Kidney epithelial cell (primary cell): ENCODE measurements around the gene HAGH. TPM values are rescaled to one million over a fixed set of nuclear protein-coding genes. Genes with fewer than 3 reads are reported as not detected.

Source experiments
- DNase-seq: peaks from one replicate; pipeline ENCODE4 v3.0.0-alpha.2; 2010; ENCODE audit warnings: low read depth
- H3K27me3 ChIP-seq: 2 replicates; pipeline ENCODE4 v1.6.0; 2011; ENCODE audit warnings: low read length; ENCODE audit not compliant: control insufficient read depth, insufficient read depth
- H3K36me3 ChIP-seq: 2 replicates; pipeline ENCODE4 v1.5.1; 2011; ENCODE audit warnings: low read length; ENCODE audit not compliant: control insufficient read depth, insufficient read depth
- H3K4me3 ChIP-seq: 2 replicates; pipeline ENCODE4 v1.5.1; 2011; ENCODE audit warnings: low read depth, mild to moderate bottlenecking, control low read depth, low read length
- CTCF ChIP-seq: IDR thresholded peaks from 2 replicates; pipeline ENCODE4 v1.5.1; 2011; ENCODE audit warnings: mild to moderate bottlenecking, moderate library complexity, low read length, control low read depth, inconsistent platforms; ENCODE audit not compliant: insufficient read depth, poor library complexity, severe bottlenecking
- total RNA-seq: library from RNA; depleted of rRNA; stranded (reverse); fragments of >200 nt; gene quantifications from 2 replicates; pipeline ENCODE4 v1.2.3, GENCODE V29; 2015

HAGH gene
- total RNA-seq, 1 donor from 2014 or later, result 62.8 TPM

- H3K27me3 ChIP-seq, result no peaks in the 10 kb centered on the region
- peaks cover 2% of the 10 kb centered on the region for H3K36me3 ChIP-seq
- H3K4me3 ChIP-seq, result no peak overlapping the region
- TF ChIP-seq CTCF, result no peak
- no peak for DNase-seq
Measured at GRCh38 chr16:1766231-1766630, 60.4 kb downstream of the HAGH start.

- no peak overlapping the region for H3K4me3 ChIP-seq
- DNase-seq, result no peak
- no peaks in the 10 kb centered on the region for H3K27me3 ChIP-seq
- H3K36me3 ChIP-seq, result peaks cover 2% of the 10 kb centered on the region
- TF ChIP-seq CTCF, result no peak
Measured at GRCh38 chr16:1765826-1766225, 60.8 kb downstream of the HAGH start.

GRCh38 chr16:1764971-1765370, 61.7 kb downstream of the HAGH start:
- TF ChIP-seq CTCF, result no peak
- DNase-seq, result no peak
- H3K4me3 ChIP-seq, result no peak overlapping the region
- peaks cover 2% of the 10 kb centered on the region for H3K36me3 ChIP-seq
- no peaks in the 10 kb centered on the region for H3K27me3 ChIP-seq

GRCh38 chr16:1763521-1764511, 62.8 kb downstream of the HAGH start:
- Histone ChIP-seq H3K27me3 (no peaks in the 10 kb centered on the region), H3K36me3 (peaks cover 2% of the 10 kb centered on the region), H3K4me3 (no peak overlapping the region)
- TF ChIP-seq CTCF, result peak; percentile 75
- no peak for DNase-seq

- no peak for DNase-seq
- no peaks in the 10 kb centered on the region for H3K27me3 ChIP-seq
- TF ChIP-seq CTCF, result no peak
- H3K36me3 ChIP-seq, result peaks cover 2% of the 10 kb centered on the region
- no peak overlapping the region for H3K4me3 ChIP-seq
Measured at GRCh38 chr16:1762879-1763520, 63.6 kb downstream of the HAGH start.
